Activated CD4-positive, alpha-beta T cell treated with anti-CD3 and anti-CD28 coated beads for 4 hours (primary cell): ENCODE measurements around the gene SLC1A3.

Source experiments
- DNase-seq, 2 donors: peaks; one replicate each; pipeline ENCODE4 v3.0.0-alpha.2; 2020

Gene SLC1A3

DNA sequence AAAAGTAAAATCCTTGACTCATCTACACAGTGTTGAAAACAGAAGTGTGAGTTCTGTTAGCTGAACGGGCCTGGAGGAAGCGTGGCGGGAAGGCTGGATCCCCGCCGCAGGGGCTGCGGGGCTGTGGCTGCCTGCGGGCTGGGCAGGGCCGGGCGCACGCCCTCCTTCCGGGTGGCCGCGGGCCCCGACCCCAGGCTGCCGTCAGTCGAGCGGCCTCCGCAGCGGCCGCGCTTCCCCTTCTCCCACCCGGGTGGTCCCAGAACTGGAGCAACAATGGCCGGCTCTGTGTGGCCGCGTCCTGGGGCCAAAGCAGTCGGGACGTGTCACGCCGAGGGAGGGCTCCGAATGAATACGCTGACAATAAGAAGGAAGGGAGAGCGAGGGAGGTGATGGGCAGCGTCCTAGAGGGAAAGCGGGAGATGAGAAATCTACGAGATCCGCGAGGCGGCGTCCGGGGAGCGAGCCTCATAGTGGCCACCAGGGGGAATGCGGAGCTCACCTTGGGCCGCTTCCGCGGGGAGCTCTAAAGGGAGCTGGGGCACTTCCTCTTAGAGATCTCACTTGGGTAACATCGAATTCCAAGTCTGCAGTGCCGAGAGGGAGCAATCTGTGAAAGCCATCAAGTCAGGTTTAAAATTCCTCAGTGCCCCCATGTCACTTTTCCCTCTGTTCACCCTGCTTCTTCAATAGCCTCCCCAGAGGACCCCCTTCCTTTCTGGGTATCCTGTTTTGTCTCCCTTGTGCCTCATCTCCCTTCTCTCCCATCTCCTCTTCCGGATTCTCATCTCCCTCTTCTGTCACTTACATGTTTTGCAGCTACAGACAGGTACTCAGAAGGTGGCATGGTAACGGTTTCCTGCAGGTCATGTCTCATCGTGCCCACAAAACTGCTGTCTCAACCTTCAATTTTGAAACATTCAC, 83.9 kb downstream of the SLC1A3 start:
- peak; percentile 46 to 56 for DNase-seq

DNA sequence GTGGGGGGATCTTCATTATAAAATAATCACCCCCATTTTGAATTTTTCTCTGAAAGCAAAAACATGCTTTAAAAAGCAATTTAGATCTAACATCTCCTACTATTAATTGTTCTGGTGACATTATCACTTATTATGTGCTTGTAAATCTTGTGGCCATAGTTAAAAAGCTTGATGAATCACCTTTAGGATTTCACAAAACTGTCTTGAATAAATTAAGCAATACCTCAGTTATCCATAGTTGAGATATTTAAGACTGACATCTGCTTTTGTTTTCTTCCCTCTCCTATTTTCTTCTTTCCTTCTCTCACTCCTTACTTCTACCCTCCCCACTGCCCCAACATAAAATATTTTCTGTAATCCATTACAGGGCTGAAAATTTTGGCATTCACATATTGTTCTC, 84.8 kb downstream of the SLC1A3 start:
- no peak for DNase-seq

DNA sequence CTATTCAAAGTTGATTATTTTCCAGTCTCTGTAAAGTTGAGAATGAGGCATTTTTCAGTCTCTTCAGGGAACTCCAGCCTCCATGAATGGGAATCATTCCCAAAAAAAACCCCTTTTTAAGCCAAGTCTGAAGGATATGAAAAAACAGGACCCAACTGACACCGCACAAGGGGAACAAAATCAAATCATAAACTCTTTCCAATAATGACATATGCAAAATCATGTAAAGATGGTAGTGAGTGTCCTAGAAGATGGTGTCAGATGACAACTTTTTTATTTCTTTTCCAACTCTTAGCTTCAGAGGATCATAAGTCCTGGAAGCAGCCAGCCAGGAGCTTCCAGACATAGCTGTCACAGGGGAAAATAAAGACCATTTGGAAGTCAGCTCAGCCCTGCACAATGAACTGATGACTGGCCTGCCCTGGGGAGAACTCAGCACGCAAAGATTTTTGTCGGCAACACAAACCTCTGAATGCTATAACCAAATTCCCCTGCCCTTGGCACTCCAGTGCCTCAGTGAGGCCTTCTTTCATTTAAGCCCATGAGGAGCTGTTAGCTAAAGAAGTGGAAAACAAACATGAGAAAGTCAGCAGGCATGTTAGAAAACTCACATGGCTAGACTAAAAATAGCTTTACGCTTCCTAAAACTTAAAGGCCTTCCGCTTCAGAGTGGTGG, 85.4 kb downstream of the SLC1A3 start:
- DNase-seq = no peak

DNA sequence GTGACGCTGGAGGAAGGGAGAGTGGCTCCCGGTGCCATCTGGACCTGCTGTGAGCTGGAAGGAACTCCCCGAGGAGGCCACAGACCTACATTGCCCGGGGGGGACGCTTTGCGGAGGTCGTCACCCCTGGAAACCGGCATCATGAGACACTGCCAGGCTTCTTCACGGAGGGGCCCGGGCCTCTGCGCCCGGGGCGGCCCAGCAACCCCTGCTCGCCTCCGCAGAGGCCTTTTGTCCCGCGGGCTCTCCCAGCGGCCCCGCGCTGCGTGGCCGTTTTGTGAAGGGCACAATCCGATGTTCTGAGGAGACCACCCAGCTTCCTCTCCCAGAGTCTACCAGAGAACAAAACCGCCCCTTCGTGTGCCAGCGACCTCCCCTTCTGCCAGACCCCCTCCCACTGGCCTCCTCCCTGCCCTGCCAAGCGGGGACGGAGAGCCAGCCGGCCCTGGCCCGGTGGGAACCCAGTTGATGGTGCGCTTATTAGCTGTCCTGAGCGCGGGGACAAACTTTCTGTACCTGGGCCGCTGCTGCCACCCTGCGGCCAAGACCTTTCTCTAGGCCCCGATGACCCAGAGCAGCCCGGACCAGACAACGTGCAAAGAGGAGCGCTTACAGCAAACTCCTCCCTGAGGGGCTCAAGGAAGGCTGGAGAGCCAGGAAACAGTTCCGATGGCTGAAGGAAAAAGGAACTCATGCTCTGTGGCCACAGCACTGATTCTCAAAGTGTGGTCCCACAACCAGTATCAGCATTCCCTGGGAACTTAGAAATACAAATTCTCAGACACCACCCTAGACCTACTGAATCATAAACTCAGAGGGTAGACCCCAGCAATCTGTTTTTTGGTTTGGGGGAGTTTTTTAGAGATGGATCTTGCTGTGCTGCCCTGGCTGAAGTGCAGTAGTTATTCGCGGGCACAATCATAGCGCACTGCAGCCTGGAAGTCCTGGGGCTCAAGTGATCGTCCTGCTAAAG, 86.7 kb downstream of the SLC1A3 start:
- no peak for DNase-seq

DNA sequence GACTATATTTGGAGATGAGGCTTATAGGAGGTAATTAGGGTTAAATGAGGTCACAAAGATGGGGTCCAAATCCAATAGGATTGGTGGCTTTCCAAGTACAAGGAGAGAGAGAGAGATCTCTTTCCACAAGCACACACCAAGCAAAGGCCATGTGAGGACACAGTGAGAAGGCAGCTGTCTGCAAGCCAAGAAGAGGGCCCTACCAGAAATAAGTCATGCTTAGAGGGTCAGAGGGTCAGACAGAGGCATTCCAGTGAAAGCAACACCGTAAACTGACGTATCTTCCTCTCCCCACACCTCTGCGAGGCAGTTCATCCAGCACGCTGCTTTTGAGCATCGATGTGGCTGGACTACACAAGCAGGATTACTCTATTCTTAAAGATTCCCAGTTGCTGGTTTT, 87.9 kb downstream of the SLC1A3 start:
- DNase-seq = no peak

DNA sequence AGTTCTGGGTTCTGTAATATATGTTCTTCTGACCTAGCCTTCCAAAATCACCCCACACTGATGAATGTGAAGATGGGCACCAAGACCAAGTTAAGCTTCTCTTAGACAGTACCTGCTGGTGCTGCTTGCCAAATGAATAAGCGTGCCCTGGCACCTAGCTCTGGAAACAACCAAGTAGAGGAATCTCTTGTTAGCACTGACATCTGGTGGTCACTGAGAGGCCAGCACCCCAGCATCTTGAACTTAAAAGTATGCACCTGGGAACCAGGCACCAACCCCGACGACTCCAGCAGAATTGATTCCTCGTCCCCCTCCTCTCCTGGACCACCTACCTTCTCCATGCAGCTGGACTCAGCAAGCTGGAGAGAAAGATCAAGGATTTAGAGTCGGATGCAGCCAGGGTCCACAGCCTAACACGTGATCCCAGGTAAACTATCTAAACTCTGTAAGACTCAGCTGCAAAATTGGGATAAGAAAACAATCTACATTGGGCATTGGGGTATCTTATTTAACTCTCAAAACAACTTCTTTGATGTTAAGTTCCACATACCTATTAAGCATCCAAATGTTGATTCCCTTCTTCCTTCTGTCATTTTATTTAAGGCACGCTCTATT, 89.8 kb downstream of the SLC1A3 start:
- peak; percentile 11 to 27 for DNase-seq

DNA sequence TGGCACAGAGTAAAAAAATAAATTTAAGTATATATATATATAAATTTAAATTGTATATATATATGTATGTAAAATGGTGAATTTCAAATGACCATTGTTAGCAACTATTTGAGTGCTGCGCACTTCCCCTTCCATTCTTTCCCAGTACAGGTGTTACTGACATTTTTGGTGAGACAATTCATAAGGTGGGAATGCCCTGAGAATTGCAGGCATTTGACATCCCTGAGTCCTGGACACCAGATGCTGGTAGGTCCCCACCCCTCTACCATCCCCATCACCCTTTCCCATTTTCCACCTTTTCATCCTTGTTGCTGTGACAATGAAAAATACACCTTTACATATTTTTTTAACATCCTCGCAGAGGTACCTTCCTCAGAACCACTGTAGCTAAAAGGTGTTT, 91.6 kb downstream of the SLC1A3 start:
- DNase-seq = no peak

DNA sequence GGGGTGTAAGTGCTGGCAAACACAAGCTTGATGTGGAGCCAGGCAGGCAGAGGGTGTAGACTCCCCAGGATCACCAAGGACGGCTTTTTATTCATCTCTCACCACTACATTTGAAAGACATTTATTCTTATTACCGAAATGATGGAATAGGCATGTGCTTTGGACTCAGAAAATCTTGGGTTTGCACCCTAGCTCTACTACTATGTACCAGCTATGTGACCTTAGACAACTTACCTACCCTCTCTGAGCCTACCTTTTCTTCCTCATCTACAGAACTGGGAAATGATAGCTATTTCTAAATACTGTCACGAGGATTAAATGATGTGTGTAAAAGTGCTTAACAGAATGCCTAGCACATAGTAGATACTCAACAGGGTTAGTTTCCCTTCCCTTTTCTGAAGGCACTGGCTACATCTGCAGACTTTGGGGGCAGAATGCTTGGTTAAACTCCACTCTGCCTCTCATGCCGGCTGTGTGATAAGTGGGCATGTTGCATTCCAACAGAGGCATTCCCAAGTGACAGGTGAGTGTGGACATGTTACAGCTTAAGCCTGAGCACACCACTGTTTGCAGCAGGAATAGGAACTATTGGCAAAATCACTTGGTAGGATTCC, 94.8 kb downstream of the SLC1A3 start:
- no peak for DNase-seq

DNA sequence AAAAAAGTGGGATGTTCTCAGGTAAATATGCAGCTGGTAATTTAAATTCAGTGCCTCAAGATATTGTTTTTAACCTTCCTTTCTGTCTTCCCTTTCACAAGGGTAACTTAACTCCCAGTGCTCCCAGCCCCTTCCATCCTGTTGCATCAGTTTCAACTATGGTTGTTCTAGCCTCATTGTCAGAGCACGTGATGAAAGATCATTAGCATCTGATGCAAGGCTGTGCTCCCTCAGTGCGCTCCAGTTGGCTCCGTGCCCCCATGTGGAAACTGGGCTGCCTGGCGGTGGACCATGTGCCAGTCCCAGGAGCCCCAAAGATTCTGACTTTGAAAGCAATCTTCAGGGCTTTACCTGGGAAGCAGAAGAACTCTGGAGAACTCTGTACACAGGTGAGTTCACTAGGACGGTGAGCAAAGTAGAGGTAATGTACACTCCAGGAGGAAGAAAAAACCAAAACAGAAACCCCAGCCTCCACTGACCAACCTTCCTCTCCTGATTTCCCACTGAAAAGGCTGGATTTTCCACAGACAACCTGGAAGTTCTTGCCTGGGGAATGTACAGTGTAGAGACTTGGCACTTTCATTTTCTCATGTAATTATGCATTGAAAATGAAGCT, 96.9 kb downstream of the SLC1A3 start:
- no peak for DNase-seq

DNA sequence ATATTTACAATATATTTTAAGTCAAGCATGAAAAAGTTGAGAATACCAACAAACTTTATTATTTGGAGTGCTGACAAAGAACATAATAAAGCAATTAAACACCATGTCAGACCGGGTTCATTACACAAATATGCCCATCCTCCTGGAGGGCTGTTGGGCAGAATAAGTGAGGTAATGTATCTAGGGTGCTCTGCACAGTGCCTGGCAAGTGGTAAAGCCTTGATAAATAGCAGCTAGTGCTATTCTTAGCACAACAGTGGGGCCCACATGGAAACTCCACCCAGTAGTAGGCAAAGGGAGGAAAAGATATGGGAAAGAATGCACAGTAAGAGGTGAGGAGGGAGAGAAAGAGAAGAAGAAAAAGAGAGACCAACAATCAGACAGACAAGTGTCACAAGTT, 97.7 kb downstream of the SLC1A3 start:
- DNase-seq = no peak

DNA sequence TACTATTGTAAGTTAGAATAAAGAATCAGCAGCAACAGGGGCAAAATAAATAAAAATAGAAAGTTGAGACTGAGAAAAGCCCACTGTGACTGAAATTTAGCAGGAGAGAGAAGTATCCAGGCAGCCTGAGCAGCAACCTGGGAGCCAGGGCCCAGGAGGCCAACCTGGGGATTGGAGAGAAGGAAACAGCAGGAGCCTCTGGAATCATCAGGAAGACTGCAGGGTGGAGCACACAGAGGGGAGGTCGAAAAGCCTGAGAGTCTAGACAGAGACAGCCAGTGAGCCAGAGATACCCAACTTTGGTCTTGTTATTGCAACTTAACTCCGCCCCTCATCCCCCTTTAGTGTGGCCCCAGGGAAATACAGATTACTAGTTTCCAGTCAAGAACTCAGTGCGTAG, 98.6 kb downstream of the SLC1A3 start:
- DNase-seq = no peak

DNA sequence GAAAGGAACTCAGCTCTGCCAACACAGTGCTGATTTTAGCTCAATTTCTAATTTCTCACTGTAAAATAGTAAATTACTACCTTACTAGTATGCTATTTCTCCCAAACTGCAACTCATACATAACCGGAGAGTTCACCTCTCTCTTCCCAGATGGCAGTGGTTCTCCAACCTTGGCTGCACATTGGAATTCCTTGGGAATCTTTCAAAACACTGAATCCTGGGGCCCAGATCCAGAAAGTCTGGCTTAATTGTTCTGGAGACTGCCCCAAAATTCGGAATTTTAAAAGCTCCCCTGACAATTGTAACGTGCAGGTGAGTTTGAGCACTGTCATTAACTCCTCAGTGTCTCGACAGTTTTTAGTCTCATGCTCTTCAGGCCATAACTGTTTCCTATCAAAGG, 100.3 kb downstream of the SLC1A3 start:
- no peak for DNase-seq

DNA sequence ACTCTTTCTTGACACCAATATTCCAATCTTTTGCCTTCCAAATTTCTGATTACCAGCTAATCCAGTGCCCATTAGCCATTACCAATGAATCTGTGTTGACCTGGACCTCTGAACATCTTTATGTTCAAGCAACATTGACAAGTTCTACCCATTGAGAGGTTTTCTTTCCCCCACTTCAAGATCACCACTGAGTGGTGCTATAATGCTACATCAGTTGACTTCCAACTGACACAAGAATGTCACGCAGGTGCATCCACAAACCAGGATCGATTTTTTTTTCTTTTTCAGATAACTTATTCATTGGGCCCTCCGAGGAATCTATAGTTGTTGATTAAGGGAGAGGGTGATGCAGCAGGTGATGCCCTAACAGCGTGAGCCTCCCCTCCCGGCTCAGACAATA, 102.6 kb downstream of the SLC1A3 start:
- no peak for DNase-seq

DNA sequence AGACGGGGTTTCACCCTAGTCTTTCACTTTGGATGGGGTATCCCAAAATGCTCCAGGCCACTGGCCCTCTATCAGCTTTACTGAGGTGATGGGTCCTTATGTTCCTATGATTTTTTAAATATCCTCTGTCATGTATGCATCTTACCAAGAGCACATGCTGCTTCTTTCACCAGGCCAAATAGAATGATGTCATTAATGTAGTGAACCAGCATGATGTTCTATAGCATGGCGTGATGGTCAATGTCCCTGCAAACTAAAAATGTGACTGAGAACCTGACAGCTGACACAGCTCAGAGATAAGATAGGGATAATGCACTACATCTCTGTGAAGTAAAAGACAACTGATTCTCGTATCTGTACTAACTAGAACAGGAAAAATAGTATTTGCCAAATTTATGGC, 103.6 kb downstream of the SLC1A3 start:
- DNase-seq = no peak

DNA sequence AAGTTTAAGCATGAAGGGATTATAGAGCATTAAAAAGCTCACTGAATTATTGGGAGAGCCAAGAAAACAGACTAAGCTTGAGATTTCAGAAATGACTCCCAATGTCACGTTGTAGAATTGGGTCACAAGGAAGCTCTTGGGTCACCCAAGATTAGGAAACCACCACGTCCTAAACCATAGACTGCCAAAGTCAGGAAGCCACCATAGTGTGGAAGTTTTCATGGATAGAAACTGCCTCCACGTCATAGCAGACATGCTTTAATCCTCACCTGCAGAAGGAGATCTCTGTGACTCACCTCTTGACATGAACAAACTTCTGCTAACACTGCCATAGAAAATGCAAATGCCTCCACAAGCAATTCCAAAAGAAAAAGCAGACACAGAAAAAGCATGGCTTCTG, 106.3 kb downstream of the SLC1A3 start:
- no peak for DNase-seq

DNA sequence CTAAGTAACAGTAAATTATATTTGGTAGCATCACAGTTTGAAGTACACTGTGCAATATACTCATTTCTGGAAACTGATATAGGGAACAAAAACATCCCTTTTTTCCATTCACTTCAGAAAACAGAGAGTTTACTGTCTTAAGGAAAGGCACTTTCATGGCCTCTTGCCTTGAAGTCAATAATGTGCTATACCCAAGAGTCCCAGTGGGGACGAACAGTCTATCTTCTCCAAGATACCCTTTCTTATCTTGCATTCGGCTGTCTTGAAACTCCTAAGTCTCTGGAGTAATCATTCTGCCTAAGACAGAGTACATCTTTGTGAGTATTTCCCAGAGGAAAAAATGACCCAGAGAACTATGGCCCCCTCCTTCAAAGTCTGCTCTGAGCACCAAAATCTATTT, 107.1 kb downstream of the SLC1A3 start:
- DNase-seq = no peak

DNA sequence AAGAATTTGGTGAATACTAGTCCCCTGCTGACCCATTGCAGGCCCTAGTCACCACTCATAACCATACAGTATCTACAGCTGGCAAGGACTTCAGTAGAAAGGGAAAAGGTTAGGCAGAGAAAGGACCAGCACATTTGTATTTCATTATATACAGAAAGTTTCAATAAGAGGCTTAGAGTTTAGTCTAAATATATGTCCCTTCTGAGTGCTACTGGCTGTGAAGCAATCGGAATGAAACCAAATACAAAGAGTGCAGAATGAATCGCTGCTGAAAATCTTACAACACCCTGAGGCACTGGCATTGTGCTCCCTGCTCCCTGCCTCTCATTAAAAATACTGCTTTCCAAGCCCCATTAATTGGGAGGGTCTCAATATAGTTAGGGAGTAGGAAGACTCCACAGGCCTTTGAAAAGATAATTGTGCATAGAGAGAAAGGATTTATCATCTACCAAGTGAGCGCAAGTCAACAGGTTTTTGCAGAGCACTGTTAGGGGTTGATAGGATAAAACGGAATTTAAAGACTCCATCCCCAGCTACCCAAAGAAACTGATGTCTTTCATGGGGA, 110.8 kb downstream of the SLC1A3 start:
- no peak for DNase-seq

DNA sequence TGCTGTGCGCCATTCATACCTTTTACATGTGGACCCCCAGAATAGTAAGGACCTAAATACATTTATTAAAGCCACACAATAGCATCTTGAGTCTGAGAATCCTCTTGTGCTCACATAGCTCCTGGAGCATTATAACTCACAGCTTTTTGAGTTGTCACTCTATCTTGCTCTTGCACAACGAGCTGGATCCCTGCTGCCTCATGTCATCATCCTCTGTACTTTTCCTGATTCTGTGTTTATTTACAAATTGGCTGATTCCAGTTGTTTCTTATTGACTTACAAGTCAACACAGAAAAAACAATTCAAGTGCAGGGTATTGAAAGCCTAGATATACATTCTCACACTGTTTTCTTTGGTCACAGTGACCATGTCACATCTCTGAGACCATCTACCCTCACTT, 112.9 kb downstream of the SLC1A3 start:
- no peak for DNase-seq

DNA sequence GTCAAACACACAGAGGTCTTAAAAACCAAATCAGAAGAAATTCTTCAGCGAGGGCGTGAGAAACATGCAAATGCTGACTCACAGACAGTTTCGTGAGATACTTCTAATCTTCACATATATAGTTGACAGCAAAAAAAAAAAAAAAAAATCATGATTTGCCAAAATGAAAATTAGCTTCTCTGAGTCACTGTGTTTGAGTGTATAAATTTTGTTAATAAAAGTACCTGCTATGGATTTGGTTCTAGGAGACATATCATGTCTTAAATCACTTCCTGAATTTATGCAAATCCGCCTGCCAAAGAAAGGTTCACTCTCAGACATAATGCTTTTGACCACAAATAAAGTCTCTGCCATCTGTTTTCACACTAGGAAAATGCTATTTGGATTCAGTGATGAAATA, 114.3 kb downstream of the SLC1A3 start:
- no peak for DNase-seq

DNA sequence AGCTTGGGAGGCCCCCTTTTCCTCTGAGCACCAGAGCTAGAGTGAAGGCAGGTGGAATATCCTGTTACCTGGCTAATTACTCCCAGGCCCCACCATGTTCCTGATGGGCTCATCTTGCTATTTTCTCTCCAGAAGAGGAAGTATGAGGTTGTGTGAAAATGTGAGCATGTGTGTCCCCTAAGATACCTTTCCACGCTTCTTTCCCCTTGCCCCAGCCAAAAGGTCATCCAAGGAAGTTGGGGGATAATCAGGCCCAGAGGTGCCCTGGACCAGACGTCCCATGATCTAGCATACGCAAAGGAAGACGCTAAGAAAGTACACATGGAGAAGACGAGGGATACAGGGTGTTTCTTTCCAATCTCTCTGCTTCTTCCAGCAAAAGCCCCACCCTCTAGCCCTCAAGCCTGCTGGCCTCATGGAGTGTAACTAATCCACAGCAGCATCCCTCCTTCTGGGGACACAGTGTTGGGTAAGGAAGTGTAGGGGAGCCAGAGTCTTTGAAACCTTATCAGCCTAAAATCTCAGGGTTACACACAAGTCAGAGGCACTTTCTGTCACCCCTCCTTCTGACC, 115.3 kb downstream of the SLC1A3 start:
- DNase-seq = no peak

DNA sequence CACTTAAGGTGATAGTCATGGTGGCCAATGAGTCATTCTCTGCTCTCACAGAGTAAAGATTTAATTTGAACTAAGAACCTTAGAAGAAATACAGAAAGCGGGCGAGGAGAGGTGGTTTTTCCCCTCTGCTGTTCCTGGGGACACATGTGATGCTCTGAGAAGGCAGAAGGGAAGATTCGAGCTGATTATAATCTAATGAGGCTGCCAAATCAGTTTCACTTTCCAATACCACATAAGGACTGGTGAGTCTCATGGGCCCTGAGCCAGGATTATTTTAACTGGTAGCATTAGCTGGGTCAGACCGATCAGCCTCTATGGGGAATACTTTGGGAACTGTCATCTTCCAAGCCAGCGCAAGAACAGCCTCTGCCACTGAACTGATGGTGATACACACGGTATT, 116.5 kb downstream of the SLC1A3 start:
- DNase-seq = no peak
